HepG2 (cell line): ENCODE data around the gene ARHGAP5. TPM values are rescaled to one million over a fixed set of nuclear protein-coding genes. Genes with fewer than 3 reads are reported as not detected.

Source experiments
- CBX1 ChIP-seq: IDR thresholded peaks from one replicate; pipeline ENCODE4 v1.6.1; 2016; ENCODE audit warnings: antibody characterized with exemption, low read depth
- MATR3 ChIP-seq: sonication (generic); formaldehyde crosslinking; IDR thresholded peaks from 2 replicates; pipeline ENCODE4 v1.4.0; 2020; ENCODE audit warnings: missing genetic modification reagents
- MZF1 ChIP-seq: sonication (generic); formaldehyde crosslinking; IDR thresholded peaks from 2 replicates; pipeline ENCODE4 v1.8.1; 2023; ENCODE audit warnings: mild to moderate bottlenecking, missing genetic modification reagents, borderline replicate concordance
- NFIC ChIP-seq: IDR thresholded peaks from 2 replicates; pipeline ENCODE4 v1.6.1; 2012; ENCODE audit warnings: mild to moderate bottlenecking, low read length, inconsistent platforms
- RBAK ChIP-seq: sonication (generic); formaldehyde crosslinking; IDR thresholded peaks from 2 replicates; pipeline ENCODE4 v1.5.1; 2020; ENCODE audit warnings: mild to moderate bottlenecking, missing genetic modification reagents
- SATB2 ChIP-seq: sonication (generic); formaldehyde crosslinking; IDR thresholded peaks from 2 replicates; pipeline ENCODE4 v1.5.0; 2020; ENCODE audit warnings: missing genetic modification reagents
- SMAD1 ChIP-seq: sonication (generic); formaldehyde crosslinking; IDR thresholded peaks from 2 replicates; pipeline ENCODE4 v1.4.0; 2020; ENCODE audit warnings: missing genetic modification reagents, low read depth, mild to moderate bottlenecking, borderline replicate concordance
- SPEN ChIP-seq: sonication (generic); formaldehyde crosslinking; IDR thresholded peaks from 2 replicates; pipeline ENCODE4 v1.5.1; 2020; ENCODE audit warnings: low read depth, mild to moderate bottlenecking, missing genetic modification reagents
- SRSF9 ChIP-seq: fragments of 200-400 bp; formaldehyde crosslinking; IDR thresholded peaks from 2 replicates; pipeline ENCODE4 v1.6.1; 2018; ENCODE audit warnings: borderline replicate concordance, mild to moderate bottlenecking, low read depth, low read length; ENCODE audit not compliant: insufficient read depth, poor library complexity, severe bottlenecking
- polyA plus RNA-seq, 8 experiments: library from polyadenylated mRNA; depleted of rRNA in 3 of 8; stranded (reverse) in 7 of 8; unstranded in 1 of 8; fragments of >200 nt; fragmentation: Illumina TruSeq in 4 of 8; extraction: Trizol in 4 of 8; gene quantifications; 2 replicates each; pipeline versions ENCODE4 v1.2.1 to v1.2.3, GENCODE V29; 2011 to 2016; ENCODE audit warnings: low read depth in 4 of 8, missing spikeins in 1 of 8, mixed read lengths in 1 of 8; ENCODE audit not compliant: insufficient read depth in 1 of 8
- total RNA-seq, 5 experiments: library from RNA; depleted of rRNA; stranded (reverse); fragments of >200 nt; fragmentation: Illumina TruSeq; extraction: Trizol; gene quantifications; 2 replicates each; pipeline ENCODE4 v1.2.3, GENCODE V29; 2016; ENCODE audit warnings: low read depth in 1 of 5
- TF ChIP-seq, protein P1 (sequence below), 2 experiments: sonication (generic) in 1 of 2; formaldehyde crosslinking in 1 of 2; IDR thresholded peaks; 2 replicates each; pipeline versions ENCODE4 v1.6.1 to v1.9.0; 2014 to 2022; ENCODE audit warnings: antibody characterized with exemption in 1 of 2, borderline replicate concordance in 1 of 2, inconsistent platforms in 1 of 2, low read depth in 1 of 2, missing genetic modification reagents in 1 of 2
- TF ChIP-seq, protein P2 (sequence below): sonication (generic); formaldehyde crosslinking; IDR thresholded peaks from 2 replicates; pipeline ENCODE4 v1.4.0; 2020; ENCODE audit warnings: missing genetic modification reagents
- TF ChIP-seq, protein P3 (sequence below): sonication (generic); formaldehyde crosslinking; IDR thresholded peaks from 2 replicates; pipeline ENCODE4 v1.5.0; 2020; ENCODE audit warnings: mild to moderate bottlenecking, missing genetic modification reagents
- TF ChIP-seq, protein P4 (sequence below): sonication (generic); formaldehyde crosslinking; conservative IDR thresholded peaks from 2 replicates; pipeline ENCODE4 v1.8.0; 2022; ENCODE audit warnings: low read depth, missing genetic modification reagents

Gene ARHGAP5
- total and polyA plus RNA-seq, 2 of the 13 experiments (the other 11 are each of a cell fraction or from before 2014, with no cell fraction given), result 33.7 to 144 TPM

DNA sequence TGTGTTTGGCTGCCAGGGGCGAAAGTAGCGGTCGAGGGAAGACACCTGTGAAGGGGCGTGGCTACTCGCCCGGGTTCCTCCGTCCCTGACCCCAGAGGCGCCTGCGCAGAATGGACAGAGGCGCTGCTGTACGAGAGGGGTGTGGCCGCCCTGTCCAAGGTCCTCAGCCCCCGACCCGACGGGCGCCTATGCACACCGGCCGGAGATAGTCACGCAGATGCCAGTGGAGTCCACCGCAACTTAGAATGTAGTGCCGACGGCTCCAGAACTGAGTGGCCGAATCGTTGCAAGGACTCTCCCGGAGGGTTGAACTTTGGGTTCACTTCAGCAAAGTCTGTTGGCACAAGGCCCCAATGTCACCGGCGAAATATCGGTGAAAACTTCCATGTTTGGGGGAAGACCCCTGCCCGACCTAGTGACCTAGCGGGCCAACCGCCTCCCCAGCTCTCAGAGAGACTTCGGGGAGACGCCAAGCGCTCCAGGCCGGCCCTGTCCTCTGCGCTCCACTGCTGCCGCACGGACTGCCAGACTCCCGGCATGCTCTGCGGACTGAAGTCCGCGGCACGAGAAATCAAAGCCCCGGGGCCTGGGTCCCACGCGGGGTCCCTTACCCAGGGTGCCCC lies 124.2 kb downstream of the ARHGAP5 start (continued):
- TF ChIP-seq, protein P1, sequence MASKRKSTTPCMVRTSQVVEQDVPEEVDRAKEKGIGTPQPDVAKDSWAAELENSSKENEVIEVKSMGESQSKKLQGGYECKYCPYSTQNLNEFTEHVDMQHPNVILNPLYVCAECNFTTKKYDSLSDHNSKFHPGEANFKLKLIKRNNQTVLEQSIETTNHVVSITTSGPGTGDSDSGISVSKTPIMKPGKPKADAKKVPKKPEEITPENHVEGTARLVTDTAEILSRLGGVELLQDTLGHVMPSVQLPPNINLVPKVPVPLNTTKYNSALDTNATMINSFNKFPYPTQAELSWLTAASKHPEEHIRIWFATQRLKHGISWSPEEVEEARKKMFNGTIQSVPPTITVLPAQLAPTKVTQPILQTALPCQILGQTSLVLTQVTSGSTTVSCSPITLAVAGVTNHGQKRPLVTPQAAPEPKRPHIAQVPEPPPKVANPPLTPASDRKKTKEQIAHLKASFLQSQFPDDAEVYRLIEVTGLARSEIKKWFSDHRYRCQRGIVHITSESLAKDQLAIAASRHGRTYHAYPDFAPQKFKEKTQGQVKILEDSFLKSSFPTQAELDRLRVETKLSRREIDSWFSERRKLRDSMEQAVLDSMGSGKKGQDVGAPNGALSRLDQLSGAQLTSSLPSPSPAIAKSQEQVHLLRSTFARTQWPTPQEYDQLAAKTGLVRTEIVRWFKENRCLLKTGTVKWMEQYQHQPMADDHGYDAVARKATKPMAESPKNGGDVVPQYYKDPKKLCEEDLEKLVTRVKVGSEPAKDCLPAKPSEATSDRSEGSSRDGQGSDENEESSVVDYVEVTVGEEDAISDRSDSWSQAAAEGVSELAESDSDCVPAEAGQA (IDR thresholded peaks at IDR 0.05; ENCODE audit: low read depth), result peak; percentile 37; the same call in 1 of the 2 replicates
- TF ChIP-seq, protein P1 (CRISPR knock-in tag; IDR thresholded peaks at IDR 0.05; ENCODE audit: borderline replicate concordance), result no peak; the same call in 1 of the 2 replicates
- TF ChIP-seq, protein P2, sequence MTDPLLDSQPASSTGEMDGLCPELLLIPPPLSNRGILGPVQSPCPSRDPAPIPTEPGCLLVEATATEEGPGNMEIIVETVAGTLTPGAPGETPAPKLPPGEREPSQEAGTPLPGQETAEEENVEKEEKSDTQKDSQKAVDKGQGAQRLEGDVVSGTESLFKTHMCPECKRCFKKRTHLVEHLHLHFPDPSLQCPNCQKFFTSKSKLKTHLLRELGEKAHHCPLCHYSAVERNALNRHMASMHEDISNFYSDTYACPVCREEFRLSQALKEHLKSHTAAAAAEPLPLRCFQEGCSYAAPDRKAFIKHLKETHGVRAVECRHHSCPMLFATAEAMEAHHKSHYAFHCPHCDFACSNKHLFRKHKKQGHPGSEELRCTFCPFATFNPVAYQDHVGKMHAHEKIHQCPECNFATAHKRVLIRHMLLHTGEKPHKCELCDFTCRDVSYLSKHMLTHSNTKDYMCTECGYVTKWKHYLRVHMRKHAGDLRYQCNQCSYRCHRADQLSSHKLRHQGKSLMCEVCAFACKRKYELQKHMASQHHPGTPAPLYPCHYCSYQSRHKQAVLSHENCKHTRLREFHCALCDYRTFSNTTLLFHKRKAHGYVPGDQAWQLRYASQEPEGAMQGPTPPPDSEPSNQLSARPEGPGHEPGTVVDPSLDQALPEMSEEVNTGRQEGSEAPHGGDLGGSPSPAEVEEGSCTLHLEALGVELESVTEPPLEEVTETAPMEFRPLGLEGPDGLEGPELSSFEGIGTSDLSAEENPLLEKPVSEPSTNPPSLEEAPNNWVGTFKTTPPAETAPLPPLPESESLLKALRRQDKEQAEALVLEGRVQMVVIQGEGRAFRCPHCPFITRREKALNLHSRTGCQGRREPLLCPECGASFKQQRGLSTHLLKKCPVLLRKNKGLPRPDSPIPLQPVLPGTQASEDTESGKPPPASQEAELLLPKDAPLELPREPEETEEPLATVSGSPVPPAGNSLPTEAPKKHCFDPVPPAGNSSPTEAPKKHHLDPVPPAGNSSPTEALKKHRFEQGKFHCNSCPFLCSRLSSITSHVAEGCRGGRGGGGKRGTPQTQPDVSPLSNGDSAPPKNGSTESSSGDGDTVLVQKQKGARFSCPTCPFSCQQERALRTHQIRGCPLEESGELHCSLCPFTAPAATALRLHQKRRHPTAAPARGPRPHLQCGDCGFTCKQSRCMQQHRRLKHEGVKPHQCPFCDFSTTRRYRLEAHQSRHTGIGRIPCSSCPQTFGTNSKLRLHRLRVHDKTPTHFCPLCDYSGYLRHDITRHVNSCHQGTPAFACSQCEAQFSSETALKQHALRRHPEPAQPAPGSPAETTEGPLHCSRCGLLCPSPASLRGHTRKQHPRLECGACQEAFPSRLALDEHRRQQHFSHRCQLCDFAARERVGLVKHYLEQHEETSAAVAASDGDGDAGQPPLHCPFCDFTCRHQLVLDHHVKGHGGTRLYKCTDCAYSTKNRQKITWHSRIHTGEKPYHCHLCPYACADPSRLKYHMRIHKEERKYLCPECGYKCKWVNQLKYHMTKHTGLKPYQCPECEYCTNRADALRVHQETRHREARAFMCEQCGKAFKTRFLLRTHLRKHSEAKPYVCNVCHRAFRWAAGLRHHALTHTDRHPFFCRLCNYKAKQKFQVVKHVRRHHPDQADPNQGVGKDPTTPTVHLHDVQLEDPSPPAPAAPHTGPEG (CRISPR knock-in tag), result peak; percentile 89
- TF ChIP-seq MZF1 (CRISPR knock-in tag) (peak; percentile 95), RBAK (CRISPR knock-in tag) (peak; percentile 87), CBX1 (peak; percentile 92), SMAD1 (CRISPR knock-in tag) (peak; percentile 96), SPEN (CRISPR knock-in tag) (peak; percentile 93), MATR3 (CRISPR knock-in tag) (0 out of 2 replicates have a peak, but pooled peaks have one; percentile 21), SRSF9 (no peak), SATB2 (CRISPR knock-in tag) (peak; percentile 85), NFIC (no peak)
- TF ChIP-seq, protein P3, sequence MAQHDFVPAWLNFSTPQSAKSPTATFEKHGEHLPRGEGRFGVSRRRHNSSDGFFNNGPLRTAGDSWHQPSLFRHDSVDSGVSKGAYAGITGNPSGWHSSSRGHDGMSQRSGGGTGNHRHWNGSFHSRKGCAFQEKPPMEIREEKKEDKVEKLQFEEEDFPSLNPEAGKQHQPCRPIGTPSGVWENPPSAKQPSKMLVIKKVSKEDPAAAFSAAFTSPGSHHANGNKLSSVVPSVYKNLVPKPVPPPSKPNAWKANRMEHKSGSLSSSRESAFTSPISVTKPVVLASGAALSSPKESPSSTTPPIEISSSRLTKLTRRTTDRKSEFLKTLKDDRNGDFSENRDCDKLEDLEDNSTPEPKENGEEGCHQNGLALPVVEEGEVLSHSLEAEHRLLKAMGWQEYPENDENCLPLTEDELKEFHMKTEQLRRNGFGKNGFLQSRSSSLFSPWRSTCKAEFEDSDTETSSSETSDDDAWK, result no peak
- TF ChIP-seq, protein P4, sequence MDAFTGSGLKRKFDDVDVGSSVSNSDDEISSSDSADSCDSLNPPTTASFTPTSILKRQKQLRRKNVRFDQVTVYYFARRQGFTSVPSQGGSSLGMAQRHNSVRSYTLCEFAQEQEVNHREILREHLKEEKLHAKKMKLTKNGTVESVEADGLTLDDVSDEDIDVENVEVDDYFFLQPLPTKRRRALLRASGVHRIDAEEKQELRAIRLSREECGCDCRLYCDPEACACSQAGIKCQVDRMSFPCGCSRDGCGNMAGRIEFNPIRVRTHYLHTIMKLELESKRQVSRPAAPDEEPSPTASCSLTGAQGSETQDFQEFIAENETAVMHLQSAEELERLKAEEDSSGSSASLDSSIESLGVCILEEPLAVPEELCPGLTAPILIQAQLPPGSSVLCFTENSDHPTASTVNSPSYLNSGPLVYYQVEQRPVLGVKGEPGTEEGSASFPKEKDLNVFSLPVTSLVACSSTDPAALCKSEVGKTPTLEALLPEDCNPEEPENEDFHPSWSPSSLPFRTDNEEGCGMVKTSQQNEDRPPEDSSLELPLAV (CRISPR knock-in tag), result 0 out of 2 replicates have a peak, but pooled peaks have one; percentile 67
